HG02938 (cell line): ENCODE results near the gene TRIM15.
"Not testable (repeated sequence)": the region's sequence is repeated elsewhere in the genome, so short reads cannot be mapped to it uniquely, and the experiment has no call there.

ENCODE experiments used
- ATAC-seq: cut with Tn5 transposase; IDR thresholded peaks from one replicate; pipeline ENCODE4 v1.9.1; 2021; ENCODE audit warnings: mild to moderate bottlenecking, moderate library complexity; ENCODE audit not compliant: unreplicated experiment

The TRIM15 gene

GRCh38 chr6:30221956-30222355 is 58.6 kb downstream of the TRIM15 start:
- not testable (repeated sequence) for ATAC-seq
